ENCODE measurements around the gene AHNAK2.

Gene AHNAK2

DNA sequence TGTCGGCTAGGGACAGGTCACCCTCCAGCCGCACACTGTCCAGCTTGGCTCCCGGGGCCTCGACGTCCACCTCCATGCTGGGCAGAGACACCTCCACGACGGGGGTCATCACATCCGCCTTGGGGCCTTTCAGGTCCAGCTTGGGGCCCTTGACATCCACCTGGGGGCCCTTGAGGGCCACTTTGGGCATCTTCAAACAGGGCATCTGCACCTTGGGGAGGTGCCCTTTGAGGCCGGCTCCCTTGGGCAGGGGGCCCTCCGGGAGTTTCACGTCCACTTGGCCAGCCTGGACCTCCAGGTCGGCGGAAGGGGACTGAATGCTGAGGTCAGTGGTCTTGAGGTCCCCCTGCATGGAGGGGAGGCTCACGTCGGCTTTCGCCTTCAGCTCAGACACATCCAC lies 35.6 kb downstream of the AHNAK2 start:
- no peak overlapping the region for H3K4me3 ChIP-seq (ENCODE audit: low read length)
- TF ChIP-seq, protein P1, sequence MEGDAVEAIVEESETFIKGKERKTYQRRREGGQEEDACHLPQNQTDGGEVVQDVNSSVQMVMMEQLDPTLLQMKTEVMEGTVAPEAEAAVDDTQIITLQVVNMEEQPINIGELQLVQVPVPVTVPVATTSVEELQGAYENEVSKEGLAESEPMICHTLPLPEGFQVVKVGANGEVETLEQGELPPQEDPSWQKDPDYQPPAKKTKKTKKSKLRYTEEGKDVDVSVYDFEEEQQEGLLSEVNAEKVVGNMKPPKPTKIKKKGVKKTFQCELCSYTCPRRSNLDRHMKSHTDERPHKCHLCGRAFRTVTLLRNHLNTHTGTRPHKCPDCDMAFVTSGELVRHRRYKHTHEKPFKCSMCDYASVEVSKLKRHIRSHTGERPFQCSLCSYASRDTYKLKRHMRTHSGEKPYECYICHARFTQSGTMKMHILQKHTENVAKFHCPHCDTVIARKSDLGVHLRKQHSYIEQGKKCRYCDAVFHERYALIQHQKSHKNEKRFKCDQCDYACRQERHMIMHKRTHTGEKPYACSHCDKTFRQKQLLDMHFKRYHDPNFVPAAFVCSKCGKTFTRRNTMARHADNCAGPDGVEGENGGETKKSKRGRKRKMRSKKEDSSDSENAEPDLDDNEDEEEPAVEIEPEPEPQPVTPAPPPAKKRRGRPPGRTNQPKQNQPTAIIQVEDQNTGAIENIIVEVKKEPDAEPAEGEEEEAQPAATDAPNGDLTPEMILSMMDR (IDR thresholded peaks at IDR 0.05; ENCODE audit: insufficient read depth, low read depth, low read length, missing control alignments) = no peak
- no peak for DNase-seq (ENCODE audit: low read depth)

DNA sequence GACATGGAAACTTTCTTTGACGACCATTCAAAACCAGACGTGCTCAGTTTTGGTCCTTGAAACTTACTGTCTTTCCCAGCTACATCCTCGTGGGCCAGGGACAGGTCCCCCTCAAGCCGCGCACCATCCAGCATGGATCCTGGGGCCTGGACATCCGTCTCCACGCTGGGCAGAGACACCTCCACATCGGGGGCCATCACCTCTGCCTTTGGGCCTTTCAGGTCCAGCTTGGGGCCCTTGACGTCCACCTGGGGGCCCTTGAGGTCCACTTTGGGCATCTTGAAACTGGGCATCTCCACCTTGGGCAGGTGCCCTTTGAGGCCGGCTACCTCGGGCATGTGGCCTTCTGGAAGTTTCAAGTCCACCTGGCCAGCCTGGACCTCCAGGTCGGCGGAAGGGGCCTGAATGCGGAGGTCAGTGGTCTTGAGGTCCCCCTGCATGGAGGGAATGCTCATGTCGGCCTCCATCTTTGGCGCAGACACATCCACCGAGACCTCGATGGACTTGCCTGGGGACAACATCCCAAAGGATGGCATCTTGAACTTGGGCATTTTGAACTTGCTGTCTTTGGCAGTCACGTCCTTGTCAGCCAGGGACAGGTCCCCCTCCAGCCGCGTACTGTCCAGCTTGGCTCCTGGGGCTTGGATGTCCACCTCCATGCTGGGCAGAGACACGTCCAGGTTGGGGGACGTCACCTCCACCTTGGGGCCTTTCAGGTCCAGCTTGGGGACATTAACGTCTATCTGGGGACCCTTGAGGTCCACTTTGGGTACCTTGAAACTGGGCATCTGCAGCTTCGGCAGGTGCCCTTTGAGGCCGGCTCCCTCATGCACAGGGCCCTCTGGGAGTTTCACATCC lies 36.4 kb downstream of the AHNAK2 start:
- DNase-seq (ENCODE audit: low read depth) = no peak
- TF ChIP-seq, protein P1 (IDR thresholded peaks at IDR 0.05; ENCODE audit: insufficient read depth, low read depth, low read length, missing control alignments) = no peak
- no peak overlapping the region for H3K4me3 ChIP-seq (ENCODE audit: low read length)

DNA sequence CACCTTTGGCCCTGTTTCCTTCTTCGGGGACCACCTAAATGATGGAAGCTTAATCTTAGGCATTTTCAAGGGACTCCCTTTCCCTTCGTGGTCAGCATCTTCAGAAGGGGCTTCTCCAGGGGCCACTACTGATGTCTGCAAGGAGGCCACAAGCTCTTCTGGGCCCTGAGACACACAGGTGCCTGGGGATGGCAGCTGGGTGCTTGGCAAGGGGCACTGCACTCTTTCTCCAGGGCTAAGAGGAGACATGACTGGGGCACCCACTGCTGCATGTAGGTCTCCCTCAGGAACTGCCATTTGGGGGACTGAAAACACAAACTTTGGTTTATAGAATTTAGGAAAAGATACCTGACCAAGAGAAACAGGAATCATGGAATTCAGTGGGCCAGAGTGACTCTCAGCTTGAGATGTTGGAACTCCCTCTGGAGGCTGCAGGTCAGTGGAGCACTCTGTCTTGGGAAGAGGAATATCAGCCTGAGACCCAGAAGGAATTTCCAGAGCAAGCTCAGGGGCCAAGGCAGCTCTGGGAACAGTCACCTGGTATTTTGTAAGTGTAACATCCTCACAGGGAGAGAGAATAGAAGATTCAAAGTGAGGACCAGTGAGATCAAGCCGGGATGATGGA lies 37.5 kb downstream of the AHNAK2 start:
- no peak for DNase-seq (ENCODE audit: low read depth)
- TF ChIP-seq, protein P1 (IDR thresholded peaks at IDR 0.05; ENCODE audit: insufficient read depth, low read depth, low read length, missing control alignments) = no peak
- H3K4me3 ChIP-seq (ENCODE audit: low read length) = no peak overlapping the region

DNA sequence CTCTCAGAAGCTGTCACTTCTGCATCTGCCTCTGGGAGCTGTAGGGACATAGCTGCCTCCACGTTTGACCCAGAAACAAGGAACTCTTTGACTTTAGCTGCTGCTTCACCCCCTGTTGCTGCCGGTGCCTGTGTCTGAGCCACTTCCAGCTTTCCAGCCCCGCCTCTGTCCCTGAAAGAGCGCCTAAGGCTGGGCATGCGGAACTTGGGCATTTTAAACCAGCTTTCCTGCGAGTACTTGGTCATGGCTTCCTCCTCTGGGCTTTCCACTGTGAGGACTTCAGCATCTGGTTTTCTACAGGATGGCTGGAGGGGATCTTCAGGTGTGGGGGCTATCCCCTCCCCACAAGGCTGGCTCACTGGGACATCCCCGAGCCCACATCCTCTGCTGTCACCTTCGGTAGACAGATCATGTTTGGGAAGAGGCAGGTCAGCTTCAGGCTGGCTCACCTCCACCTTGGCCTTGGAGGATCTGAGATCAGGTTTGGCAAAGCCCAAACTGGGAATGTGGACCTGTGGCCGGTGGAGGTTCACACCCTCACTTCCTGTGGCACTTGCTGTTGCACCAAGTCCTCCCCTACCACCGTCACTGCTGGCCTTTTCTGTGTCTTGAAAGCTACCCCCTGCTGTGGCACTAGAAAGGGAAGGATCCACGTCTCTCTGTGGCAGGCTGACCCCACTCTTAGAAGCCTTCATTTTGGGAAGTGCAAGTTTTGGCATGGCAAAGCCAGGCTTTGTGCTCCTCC lies 38.3 kb downstream of the AHNAK2 start:
- DNase-seq (ENCODE audit: low read depth) = no peak
- TF ChIP-seq, protein P1 (IDR thresholded peaks at IDR 0.05; ENCODE audit: insufficient read depth, low read depth, low read length, missing control alignments) = no peak
- H3K4me3 ChIP-seq (ENCODE audit: low read length) = no peak overlapping the region

DNA sequence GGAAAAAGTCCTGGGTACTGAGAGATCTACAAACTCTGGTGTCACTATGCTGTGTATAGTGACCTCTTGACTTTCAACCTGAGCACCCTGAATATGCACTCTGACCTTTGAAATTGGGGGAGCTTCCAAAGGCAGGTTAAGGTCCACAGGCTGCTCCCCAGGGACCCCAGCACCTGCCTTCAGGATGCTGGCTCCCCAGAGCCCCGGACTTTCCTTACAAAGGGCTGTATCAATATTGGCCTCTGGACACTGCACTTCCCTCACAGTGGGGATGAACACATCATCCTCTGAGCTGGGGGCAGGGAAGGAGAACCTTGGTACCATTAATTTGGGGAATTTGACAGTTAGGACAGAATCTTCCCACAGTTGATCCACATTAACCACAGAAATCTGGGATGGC lies 39.2 kb downstream of the AHNAK2 start:
- DNase-seq (ENCODE audit: low read depth) = no peak
- no peak overlapping the region for H3K4me3 ChIP-seq (ENCODE audit: low read length)
- TF ChIP-seq, protein P1 (IDR thresholded peaks at IDR 0.05; ENCODE audit: insufficient read depth, low read depth, low read length, missing control alignments) = no peak

DNA sequence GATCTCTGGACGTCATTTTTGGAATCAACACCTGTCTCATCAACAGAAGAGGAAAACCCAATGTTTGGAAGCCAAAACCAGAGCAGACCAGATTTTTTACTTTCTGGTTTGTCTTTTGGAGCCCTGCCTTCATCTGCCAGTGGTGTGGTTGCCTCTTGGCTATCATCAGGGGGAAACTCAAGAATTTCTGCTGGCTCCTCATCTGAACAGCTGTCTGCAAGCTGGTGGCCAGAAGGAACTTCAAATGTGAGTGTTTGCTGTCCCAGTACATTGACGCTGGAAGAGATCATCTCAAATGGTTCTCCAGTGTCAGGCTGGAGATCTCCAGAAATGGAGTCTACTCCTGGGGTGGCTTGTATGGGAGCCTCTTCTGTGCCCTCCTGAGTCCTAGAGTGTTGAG lies 39.7 kb downstream of the AHNAK2 start:
- H3K4me3 ChIP-seq (ENCODE audit: low read length) = no peak overlapping the region
- no peak for DNase-seq (ENCODE audit: low read depth)
- TF ChIP-seq, protein P1 (IDR thresholded peaks at IDR 0.05; ENCODE audit: insufficient read depth, low read depth, low read length, missing control alignments) = no peak
